GM18511 (cell line): ENCODE results near the gene ARID3A.
"Not testable (repeated sequence)": the region's sequence is repeated elsewhere in the genome, so short reads cannot be mapped to it uniquely, and the experiment has no call there.

Experiments used
- ATAC-seq: cut with Tn5 transposase; IDR thresholded peaks from one replicate; pipeline ENCODE4 v1.9.1; 2021; ENCODE audit warnings: mild to moderate bottlenecking, moderate library complexity; ENCODE audit not compliant: unreplicated experiment

Gene ARID3A

GRCh38 chr19:891421-892200 lies 34.2 kb upstream of the ARID3A start:
- not testable (repeated sequence) for ATAC-seq

- no peak for ATAC-seq
These were observed 33.5 kb upstream of the ARID3A start for GRCh38 chr19:892243-892893.

GRCh38 chr19:892894-893689 lies 32.7 kb upstream of the ARID3A start, which contains the start of the genes MED16 and RNU6-9:
MED16 (minus strand) TSS chr19:893187; CDS start chr19:891131, 2,056 bp downstream.
RNU6-9 (plus strand) TSS chr19:893484.
- peak; percentile 77 for ATAC-seq

GRCh38 chr19:896434-896833 lies 29.4 kb upstream of the ARID3A start:
- ATAC-seq, result no peak

GRCh38 chr19:896999-897398 lies 28.8 kb upstream of the ARID3A start:
- no peak for ATAC-seq

GRCh38 chr19:897442-898039 lies 28.3 kb upstream of the ARID3A start:
- ATAC-seq, result no peak

GRCh38 chr19:898663-899062 lies 27.2 kb upstream of the ARID3A start:
- ATAC-seq, result no peak

GRCh38 chr19:899336-900042 lies 26.3 kb upstream of the ARID3A start:
- ATAC-seq, result no peak

GRCh38 chr19:900043-900301 lies 25.9 kb upstream of the ARID3A start:
- no peak for ATAC-seq

GRCh38 chr19:900302-901111 lies 25.3 kb upstream of the ARID3A start:
- ATAC-seq, result no peak

GRCh38 chr19:901216-902092 lies 24.4 kb upstream of the ARID3A start:
- ATAC-seq, result no peak

- no peak for ATAC-seq
These were observed 23.8 kb upstream of the ARID3A start for GRCh38 chr19:902093-902370.

GRCh38 chr19:902446-903226 lies 23.2 kb upstream of the ARID3A start:
- ATAC-seq, result no peak

- no peak for ATAC-seq
These were observed 22.5 kb upstream of the ARID3A start for GRCh38 chr19:903266-903797.

- ATAC-seq, result no peak
These were observed 21.3 kb upstream of the ARID3A start for GRCh38 chr19:904545-904944.

GRCh38 chr19:906480-906879 lies 19.4 kb upstream of the ARID3A start:
- no peak for ATAC-seq

- ATAC-seq, result no peak
These were observed 18.5 kb upstream of the ARID3A start for GRCh38 chr19:907183-907853.
